Measurements from ENCODE around the gene SLC9C2. TPM values are rescaled to one million over a fixed set of nuclear protein-coding genes. Genes with fewer than 3 reads are reported as not detected.

Gene SLC9C2
- total RNA-seq, 1 experiment from 2014 or later = not detected

DNA sequence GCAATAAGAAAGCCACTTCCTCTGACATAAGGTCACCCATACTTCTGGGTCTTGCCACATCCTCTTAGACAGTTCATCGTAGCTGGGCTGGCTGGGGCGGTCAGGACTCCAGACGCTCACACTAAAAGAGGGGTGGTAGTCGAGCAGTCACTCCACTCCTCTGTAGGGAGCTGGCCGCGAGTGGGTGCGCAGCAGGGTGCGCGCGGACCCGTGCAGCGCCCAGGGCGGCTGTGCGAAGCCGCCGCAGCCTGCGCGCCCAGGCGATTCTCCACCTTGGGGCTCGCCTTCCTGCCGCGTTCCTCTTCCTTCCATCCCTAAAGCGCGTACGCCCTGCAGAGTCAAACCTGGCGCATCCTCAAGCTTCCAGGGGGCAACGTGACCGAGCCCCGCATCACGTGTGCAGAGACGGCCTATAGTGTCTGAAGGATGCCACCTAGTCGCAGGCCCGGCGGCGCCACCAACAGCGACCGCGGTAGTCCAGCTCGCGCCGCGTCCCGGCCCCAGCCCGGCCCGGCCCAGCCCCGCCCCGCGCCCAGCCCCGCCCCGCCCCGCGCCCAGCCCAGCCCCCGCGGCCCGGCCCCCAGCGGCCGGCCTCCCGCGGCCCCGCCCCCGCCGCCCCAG is 126.1 kb downstream of the SLC9C2 start:
- no TSS peak for BruUV-seq (replicated peaks)

DNA sequence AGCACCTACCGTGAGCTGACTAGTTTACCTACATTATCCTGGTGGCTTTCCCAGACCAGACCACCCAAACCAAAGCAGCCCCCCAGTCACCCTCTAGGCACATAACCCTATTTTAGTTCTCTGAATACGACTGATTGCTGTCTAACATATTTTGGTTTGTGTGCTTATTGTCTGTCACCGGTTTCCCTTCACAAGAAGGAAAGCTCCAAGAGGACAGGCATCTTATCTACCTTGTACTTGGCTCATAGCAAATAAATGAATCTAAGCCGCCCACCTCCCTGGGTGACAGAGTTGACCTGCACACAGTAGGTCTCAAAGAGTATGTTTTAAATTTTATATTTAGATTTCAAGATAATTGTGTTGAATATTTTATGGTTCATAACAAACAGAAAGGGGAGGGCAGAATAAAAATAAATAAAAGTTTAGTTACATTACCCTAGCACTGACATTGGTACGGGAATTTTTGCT is 126.6 kb downstream of the SLC9C2 start:
- no peaks in the 10 kb centered on the region for H3K27me3 ChIP-seq (ENCODE audit: control insufficient read depth, insufficient read depth, low read length)
- intact Hi-C loops (cut with micrococcal nuclease; ENCODE audit: unreplicated experiment) (loop anchor here (2.0 kb wide), 1 partner anchor 43 kb away; no protein-coding TSS in a partner anchor), in situ Hi-C loops (cut with HindIII; ENCODE audit: low pct_unique_long_range_greater_than_20kb, low sequenced_read_pairs) (no loop called here)
- H3K36me3 ChIP-seq (ENCODE audit: control insufficient read depth, insufficient read depth, low read length) = peaks cover 15% of the 10 kb centered on the region
- DNase-seq (ENCODE audit: low read depth, low spot score) (no peak), ATAC-seq (no peak)
- no peaks in the 10 kb centered on the region for H3K9me3 ChIP-seq (ENCODE audit: control insufficient read depth, insufficient read depth, low read depth, low read length)
- POLR2A ChIA-PET = no interaction called here
- no TSS peak for BruUV-seq (replicated peaks)
- CTCF ChIA-PET = interaction anchor here (0.5 kb wide), 1 partner anchor 31 kb away, joined by 3 read pairs; no protein-coding TSS in a partner anchor
- TF ChIP-seq, protein P1, sequence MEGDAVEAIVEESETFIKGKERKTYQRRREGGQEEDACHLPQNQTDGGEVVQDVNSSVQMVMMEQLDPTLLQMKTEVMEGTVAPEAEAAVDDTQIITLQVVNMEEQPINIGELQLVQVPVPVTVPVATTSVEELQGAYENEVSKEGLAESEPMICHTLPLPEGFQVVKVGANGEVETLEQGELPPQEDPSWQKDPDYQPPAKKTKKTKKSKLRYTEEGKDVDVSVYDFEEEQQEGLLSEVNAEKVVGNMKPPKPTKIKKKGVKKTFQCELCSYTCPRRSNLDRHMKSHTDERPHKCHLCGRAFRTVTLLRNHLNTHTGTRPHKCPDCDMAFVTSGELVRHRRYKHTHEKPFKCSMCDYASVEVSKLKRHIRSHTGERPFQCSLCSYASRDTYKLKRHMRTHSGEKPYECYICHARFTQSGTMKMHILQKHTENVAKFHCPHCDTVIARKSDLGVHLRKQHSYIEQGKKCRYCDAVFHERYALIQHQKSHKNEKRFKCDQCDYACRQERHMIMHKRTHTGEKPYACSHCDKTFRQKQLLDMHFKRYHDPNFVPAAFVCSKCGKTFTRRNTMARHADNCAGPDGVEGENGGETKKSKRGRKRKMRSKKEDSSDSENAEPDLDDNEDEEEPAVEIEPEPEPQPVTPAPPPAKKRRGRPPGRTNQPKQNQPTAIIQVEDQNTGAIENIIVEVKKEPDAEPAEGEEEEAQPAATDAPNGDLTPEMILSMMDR (IDR thresholded peaks at IDR 0.05) = no peak
- TF ChIP-seq POLR2AphosphoS5 (IDR thresholded peaks at IDR 0.05; ENCODE audit: low read depth, low read length) = no peak
- peak overlapping the region; percentile 80 for H3K4me3 ChIP-seq (ENCODE audit: low read depth in 2 of 2, low read length in 2 of 2)
- peaks cover 36% of the 10 kb centered on the region for H3K4me1 ChIP-seq (ENCODE audit: control insufficient read depth, insufficient read depth, low read length)
- peak overlapping the region; percentile 85 for H3K27ac ChIP-seq (ENCODE audit: low read length)

More for the DNA sequence above, 126.1 kb downstream of the SLC9C2 start:
- ChIA-PET POLR2A (no interaction called here), CTCF (interaction anchor here (0.5 kb wide), 1 partner anchor 30 kb away, joined by 3 read pairs; no protein-coding TSS in a partner anchor)
- DNase-seq (ENCODE audit: low read depth, low spot score) (no peak), ATAC-seq (peak; percentile 95)
- intact Hi-C loops (cut with micrococcal nuclease; ENCODE audit: unreplicated experiment) = loop anchor here (2.0 kb wide), 1 partner anchor 44 kb away; no protein-coding TSS in a partner anchor
- H3K4me3 ChIP-seq (ENCODE audit: low read depth in 2 of 2, low read length in 2 of 2) = peak overlapping the region; percentile 80 to 95
- peaks cover 36% of the 10 kb centered on the region for H3K4me1 ChIP-seq (ENCODE audit: control insufficient read depth, insufficient read depth, low read length)
- H3K27ac ChIP-seq (ENCODE audit: low read length) = peak overlapping the region; percentile 85
- no peak for TF ChIP-seq TCF7L2 (IDR thresholded peaks at IDR 0.05; ENCODE audit: low read depth, low read length)
- TF ChIP-seq, protein P1 (IDR thresholded peaks at IDR 0.05) = no peak
- TF ChIP-seq POLR2AphosphoS5 (IDR thresholded peaks at IDR 0.05; ENCODE audit: low read depth, low read length) = peak; percentile 67; the same call in 1 of the 2 replicates
- TF ChIP-seq, protein P2, sequence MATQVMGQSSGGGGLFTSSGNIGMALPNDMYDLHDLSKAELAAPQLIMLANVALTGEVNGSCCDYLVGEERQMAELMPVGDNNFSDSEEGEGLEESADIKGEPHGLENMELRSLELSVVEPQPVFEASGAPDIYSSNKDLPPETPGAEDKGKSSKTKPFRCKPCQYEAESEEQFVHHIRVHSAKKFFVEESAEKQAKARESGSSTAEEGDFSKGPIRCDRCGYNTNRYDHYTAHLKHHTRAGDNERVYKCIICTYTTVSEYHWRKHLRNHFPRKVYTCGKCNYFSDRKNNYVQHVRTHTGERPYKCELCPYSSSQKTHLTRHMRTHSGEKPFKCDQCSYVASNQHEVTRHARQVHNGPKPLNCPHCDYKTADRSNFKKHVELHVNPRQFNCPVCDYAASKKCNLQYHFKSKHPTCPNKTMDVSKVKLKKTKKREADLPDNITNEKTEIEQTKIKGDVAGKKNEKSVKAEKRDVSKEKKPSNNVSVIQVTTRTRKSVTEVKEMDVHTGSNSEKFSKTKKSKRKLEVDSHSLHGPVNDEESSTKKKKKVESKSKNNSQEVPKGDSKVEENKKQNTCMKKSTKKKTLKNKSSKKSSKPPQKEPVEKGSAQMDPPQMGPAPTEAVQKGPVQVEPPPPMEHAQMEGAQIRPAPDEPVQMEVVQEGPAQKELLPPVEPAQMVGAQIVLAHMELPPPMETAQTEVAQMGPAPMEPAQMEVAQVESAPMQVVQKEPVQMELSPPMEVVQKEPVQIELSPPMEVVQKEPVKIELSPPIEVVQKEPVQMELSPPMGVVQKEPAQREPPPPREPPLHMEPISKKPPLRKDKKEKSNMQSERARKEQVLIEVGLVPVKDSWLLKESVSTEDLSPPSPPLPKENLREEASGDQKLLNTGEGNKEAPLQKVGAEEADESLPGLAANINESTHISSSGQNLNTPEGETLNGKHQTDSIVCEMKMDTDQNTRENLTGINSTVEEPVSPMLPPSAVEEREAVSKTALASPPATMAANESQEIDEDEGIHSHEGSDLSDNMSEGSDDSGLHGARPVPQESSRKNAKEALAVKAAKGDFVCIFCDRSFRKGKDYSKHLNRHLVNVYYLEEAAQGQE (IDR thresholded peaks at IDR 0.05; ENCODE audit: insufficient read depth in 1 of 2, low read depth in 2 of 2, low read length in 1 of 2) = no peak
- 0 out of 2 replicates have a peak, but pooled peaks have one; percentile 35 for TF ChIP-seq SIN3A (IDR thresholded peaks at IDR 0.05; ENCODE audit: borderline replicate concordance, insufficient read depth, low read depth, low read length)
- H3K9me3 ChIP-seq (ENCODE audit: control insufficient read depth, insufficient read depth, low read depth, low read length) = no peaks in the 10 kb centered on the region
- peaks cover 19% of the 10 kb centered on the region for H3K36me3 ChIP-seq (ENCODE audit: control insufficient read depth, insufficient read depth, low read length)
- H3K27me3 ChIP-seq (ENCODE audit: control insufficient read depth, insufficient read depth, low read length) = no peaks in the 10 kb centered on the region
- in situ Hi-C loops (cut with HindIII; ENCODE audit: low pct_unique_long_range_greater_than_20kb, low sequenced_read_pairs) = no loop called here

Measured in Panc1 (cell line).